Measurements from ENCODE around the gene BROX.

- TF ChIP-seq, protein P1, sequence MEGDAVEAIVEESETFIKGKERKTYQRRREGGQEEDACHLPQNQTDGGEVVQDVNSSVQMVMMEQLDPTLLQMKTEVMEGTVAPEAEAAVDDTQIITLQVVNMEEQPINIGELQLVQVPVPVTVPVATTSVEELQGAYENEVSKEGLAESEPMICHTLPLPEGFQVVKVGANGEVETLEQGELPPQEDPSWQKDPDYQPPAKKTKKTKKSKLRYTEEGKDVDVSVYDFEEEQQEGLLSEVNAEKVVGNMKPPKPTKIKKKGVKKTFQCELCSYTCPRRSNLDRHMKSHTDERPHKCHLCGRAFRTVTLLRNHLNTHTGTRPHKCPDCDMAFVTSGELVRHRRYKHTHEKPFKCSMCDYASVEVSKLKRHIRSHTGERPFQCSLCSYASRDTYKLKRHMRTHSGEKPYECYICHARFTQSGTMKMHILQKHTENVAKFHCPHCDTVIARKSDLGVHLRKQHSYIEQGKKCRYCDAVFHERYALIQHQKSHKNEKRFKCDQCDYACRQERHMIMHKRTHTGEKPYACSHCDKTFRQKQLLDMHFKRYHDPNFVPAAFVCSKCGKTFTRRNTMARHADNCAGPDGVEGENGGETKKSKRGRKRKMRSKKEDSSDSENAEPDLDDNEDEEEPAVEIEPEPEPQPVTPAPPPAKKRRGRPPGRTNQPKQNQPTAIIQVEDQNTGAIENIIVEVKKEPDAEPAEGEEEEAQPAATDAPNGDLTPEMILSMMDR (IDR thresholded peaks at IDR 0.05; ENCODE audit: borderline replicate concordance, extremely low read depth, low read length, poor library complexity, severe bottlenecking): no peak
- TF ChIP-seq EZH2 (IDR thresholded peaks at IDR 0.05; ENCODE audit: borderline replicate concordance, low read depth, low read length, severe bottlenecking): no peak
Observed at GRCh38 chr1:222757646-222758268, 45.4 kb downstream of the BROX start.

All from DND-41 (cell line).